ENCODE results near the gene ANGPT4.

DNA sequence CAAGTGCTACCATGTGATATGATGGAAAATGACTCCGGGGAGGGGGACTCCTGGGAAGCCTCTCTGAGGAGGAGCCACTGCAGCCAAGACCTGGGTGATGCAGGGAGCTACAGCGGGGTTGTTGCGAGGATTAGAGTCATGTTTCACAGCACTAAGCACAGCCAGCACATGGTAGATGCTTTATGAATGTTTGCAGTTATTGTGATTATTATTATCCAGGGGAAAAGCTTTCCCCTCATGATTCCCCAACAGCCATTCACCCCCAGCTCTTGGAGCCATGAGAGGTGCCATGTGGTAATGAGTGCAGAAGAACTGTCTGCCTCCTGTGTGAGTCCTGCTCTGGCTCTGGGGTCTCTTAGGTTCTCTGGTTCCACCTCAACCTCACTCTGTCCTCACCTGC lies 46.1 kb upstream of the ANGPT4 start:
- TF ChIP-seq, protein P1, sequence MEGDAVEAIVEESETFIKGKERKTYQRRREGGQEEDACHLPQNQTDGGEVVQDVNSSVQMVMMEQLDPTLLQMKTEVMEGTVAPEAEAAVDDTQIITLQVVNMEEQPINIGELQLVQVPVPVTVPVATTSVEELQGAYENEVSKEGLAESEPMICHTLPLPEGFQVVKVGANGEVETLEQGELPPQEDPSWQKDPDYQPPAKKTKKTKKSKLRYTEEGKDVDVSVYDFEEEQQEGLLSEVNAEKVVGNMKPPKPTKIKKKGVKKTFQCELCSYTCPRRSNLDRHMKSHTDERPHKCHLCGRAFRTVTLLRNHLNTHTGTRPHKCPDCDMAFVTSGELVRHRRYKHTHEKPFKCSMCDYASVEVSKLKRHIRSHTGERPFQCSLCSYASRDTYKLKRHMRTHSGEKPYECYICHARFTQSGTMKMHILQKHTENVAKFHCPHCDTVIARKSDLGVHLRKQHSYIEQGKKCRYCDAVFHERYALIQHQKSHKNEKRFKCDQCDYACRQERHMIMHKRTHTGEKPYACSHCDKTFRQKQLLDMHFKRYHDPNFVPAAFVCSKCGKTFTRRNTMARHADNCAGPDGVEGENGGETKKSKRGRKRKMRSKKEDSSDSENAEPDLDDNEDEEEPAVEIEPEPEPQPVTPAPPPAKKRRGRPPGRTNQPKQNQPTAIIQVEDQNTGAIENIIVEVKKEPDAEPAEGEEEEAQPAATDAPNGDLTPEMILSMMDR (IDR thresholded peaks at IDR 0.05 in 8 of 11, conservative IDR thresholded peaks at IDR 0.05 in 3 of 11), result no peak
- no peak for TF ChIP-seq POLR2A (IDR thresholded peaks at IDR 0.05)

Data from spleen (tissue), 7 donors.